Measurements from ENCODE around the gene GRIP2. TPM values are rescaled to one million over a fixed set of nuclear protein-coding genes. Genes with fewer than 3 reads are reported as not detected.

The GRIP2 gene
- total and polyA plus RNA-seq, 2 experiments from 2014 or later = 0.06 TPM; not detected in 1

GRCh38 chr3:14531856-14532395, 8.2 kb downstream of the GRIP2 start:
- DNase-seq (ENCODE audit: low read depth in 1 of 2, low spot score in 1 of 2) = no peak
- Histone ChIP-seq H3K4me3 (no peak overlapping the region), H3K9me3 (ENCODE audit: low read depth) (no peaks in the 10 kb centered on the region), H3K4me1 (ENCODE audit: low read depth) (peaks cover 9% of the 10 kb centered on the region), H3K27me3 (no peaks in the 10 kb centered on the region), H3K27ac (no peak overlapping the region), H3K36me3 (no peaks in the 10 kb centered on the region)
- no peak for TF ChIP-seq CTCF (IDR thresholded peaks at IDR 0.05; ENCODE audit: low read depth, low read length)

DNA sequence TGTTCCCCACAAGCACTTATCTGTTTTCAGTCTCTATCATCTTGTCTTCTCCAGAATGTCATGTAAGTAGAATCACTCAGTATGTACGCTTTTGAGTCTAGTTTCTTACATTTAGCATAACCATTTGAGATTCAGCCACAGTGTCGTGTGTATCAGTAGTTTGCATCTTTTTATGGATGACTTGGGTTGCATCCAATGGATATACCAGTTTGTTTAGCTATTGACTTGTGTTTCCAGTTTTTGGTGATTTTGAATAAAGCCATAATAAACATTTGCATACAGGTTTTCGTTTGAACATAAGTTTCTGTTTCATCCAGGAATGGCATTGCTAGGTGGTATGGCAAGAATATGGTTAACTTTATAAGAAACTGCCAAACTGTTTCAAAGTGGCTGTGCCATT, 12.1 kb downstream of the GRIP2 start:
- Histone ChIP-seq H3K36me3 (no peaks in the 10 kb centered on the region), H3K27ac (no peak overlapping the region), H3K27me3 (no peaks in the 10 kb centered on the region), H3K4me3 (no peak overlapping the region), H3K4me1 (ENCODE audit: low read depth) (peaks cover 3% of the 10 kb centered on the region), H3K9me3 (ENCODE audit: low read depth) (no peaks in the 10 kb centered on the region)
- no peak for DNase-seq (ENCODE audit: low read depth in 1 of 2, low spot score in 1 of 2)
- TF ChIP-seq CTCF (IDR thresholded peaks at IDR 0.05; ENCODE audit: low read depth, low read length) = no peak

DNA sequence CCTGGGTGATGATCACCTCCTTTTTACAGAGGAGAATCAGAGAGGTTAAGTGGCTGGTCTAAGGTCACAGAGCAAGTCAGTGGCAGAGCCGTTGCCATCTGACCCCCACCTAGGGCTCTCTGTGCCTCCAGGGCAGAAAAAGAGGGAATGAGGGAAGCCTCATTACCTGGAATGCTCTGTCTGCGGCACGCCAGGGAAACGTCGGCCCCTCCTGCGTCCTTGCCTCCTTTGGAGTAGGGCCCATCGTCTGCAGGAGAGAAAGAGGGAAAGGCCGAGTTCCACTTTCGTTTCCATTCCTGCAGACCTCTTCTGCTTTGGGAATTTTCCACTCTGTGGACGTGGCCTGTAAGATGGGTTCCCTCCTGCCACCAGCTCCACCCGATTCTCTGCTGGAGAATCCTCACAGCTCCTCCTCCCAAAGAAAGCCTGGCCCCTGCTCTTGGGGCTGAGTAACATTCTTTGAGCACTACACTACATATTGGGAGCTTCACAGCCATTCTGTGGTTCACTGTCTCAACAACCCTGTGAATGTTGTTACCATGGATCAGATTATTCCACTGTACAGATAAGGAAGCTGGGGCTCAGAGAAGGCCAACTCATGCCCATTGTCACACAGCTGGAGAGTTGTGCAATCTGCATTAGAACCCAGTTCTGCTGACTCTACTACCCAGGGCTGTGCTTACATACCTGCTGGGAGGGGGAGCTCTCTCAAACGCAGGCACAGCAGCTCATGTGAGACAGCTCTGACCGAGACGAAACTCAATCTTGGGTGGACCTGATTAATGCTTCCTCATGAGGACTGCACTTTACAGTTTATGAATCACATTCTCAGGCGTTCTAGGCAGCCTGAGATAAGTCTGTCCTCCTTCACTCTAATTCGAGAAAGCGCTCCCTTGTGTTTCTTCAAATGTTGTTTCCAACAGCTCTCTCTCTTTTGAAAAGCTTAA, 14.2 kb downstream of the GRIP2 start:
- peak in 1 of 2 donors; percentile 53 for DNase-seq (ENCODE audit: low read depth in 1 of 2, low spot score in 1 of 2)
- Histone ChIP-seq H3K27ac (no peak overlapping the region), H3K36me3 (no peaks in the 10 kb centered on the region), H3K27me3 (no peaks in the 10 kb centered on the region), H3K9me3 (ENCODE audit: low read depth) (no peaks in the 10 kb centered on the region), H3K4me3 (no peak overlapping the region), H3K4me1 (ENCODE audit: low read depth) (peaks cover 5% of the 10 kb centered on the region)
- TF ChIP-seq CTCF (IDR thresholded peaks at IDR 0.05; ENCODE audit: low read depth, low read length) = no peak

- no peak overlapping the region for H3K27ac ChIP-seq
- no peaks in the 10 kb centered on the region for H3K27me3 ChIP-seq
- no peak for DNase-seq (ENCODE audit: low read depth in 1 of 2, low spot score in 1 of 2)
- H3K4me3 ChIP-seq = no peak overlapping the region
- H3K4me1 ChIP-seq (ENCODE audit: low read depth) = peaks cover 5% of the 10 kb centered on the region
- H3K9me3 ChIP-seq (ENCODE audit: low read depth) = no peaks in the 10 kb centered on the region
- no peaks in the 10 kb centered on the region for H3K36me3 ChIP-seq
- no peak for TF ChIP-seq CTCF (IDR thresholded peaks at IDR 0.05; ENCODE audit: low read depth, low read length)
Measured at GRCh38 chr3:14524920-14525660, 15.1 kb downstream of the GRIP2 start.

- Histone ChIP-seq H3K27ac (no peak overlapping the region), H3K36me3 (no peaks in the 10 kb centered on the region), H3K4me3 (no peak overlapping the region), H3K27me3 (no peaks in the 10 kb centered on the region), H3K4me1 (ENCODE audit: low read depth) (peaks cover 5% of the 10 kb centered on the region), H3K9me3 (ENCODE audit: low read depth) (no peaks in the 10 kb centered on the region)
- DNase-seq (ENCODE audit: low read depth in 1 of 2, low spot score in 1 of 2) = no peak
- TF ChIP-seq CTCF (IDR thresholded peaks at IDR 0.05; ENCODE audit: low read depth, low read length) = no peak
Measured at GRCh38 chr3:14524311-14524711, 15.8 kb downstream of the GRIP2 start.

All from cardiac muscle cell (in vitro differentiated cells and primary cell).